OCI-LY7 (cell line): ENCODE data around the gene STK10. TPM values are rescaled to one million over a fixed set of nuclear protein-coding genes. Genes with fewer than 3 reads are reported as not detected.

Source experiments
- BruUV-seq: library from RNA; stranded (reverse); fragments of 400-500 nt; replicated peaks from 2 replicates; lab custom pipeline; 2021; lab: Mats Ljungman, UMichigan
- CTCF ChIA-PET: fragments of 300-600 bp; sonication (Branson Sonifier 250); formaldehyde crosslinking; loops from one replicate; lab custom pipeline; 2022; ENCODE audit warnings: antibody characterized with exemption; ENCODE audit not compliant: unreplicated experiment; lab: Charles Lee
- POLR2A ChIA-PET: fragments of 300-600 bp; sonication (Branson Sonifier 250); formaldehyde crosslinking; loops from one replicate; lab custom pipeline; 2022; ENCODE audit warnings: antibody characterized with exemption; lab: Charles Lee
- DNase-seq: peaks from one replicate; pipeline ENCODE4 v3.0.0-alpha.2; 2015; ENCODE audit warnings: low spot score
- H2AFZ ChIP-seq: fragments of 200-600 bp; sonication (generic), shearing (Covaris generic); 2 replicates; pipeline ENCODE4 v1.6.1; 2014; ENCODE audit warnings: mild to moderate bottlenecking, antibody characterized with exemption, low read length, moderate library complexity
- H3K27ac ChIP-seq: fragments of 200-600 bp; sonication (generic); 2 replicates; pipeline ENCODE4 v1.5.1; 2014; ENCODE audit warnings: mixed run types, low read depth, mild to moderate bottlenecking, moderate library complexity, low read length, inconsistent platforms; ENCODE audit not compliant: poor library complexity, severe bottlenecking
- H3K36me3 ChIP-seq: fragments of 200-600 bp; sonication (generic); 2 replicates; pipeline ENCODE4 v1.6.1; 2014; ENCODE audit warnings: mild to moderate bottlenecking, antibody characterized with exemption, low read length, moderate library complexity, mixed read lengths; ENCODE audit not compliant: insufficient read depth
- H3K4me1 ChIP-seq: fragments of 200-600 bp; sonication (generic); 2 replicates; pipeline ENCODE4 v1.5.1; 2014; ENCODE audit warnings: mild to moderate bottlenecking, low read length; ENCODE audit not compliant: insufficient read depth, poor library complexity, severe bottlenecking
- H3K4me2 ChIP-seq: fragments of 200-600 bp; sonication (generic); 2 replicates; pipeline ENCODE4 v1.6.1; 2014; ENCODE audit warnings: mild to moderate bottlenecking, low read length
- H3K4me3 ChIP-seq: fragments of 200-600 bp; sonication (generic); 2 replicates; pipeline ENCODE4 v1.5.1; 2014; ENCODE audit warnings: mild to moderate bottlenecking, low read depth, low read length; ENCODE audit not compliant: poor library complexity, severe bottlenecking
- H3K79me2 ChIP-seq: fragments of 200-600 bp; sonication (generic); 2 replicates; pipeline ENCODE4 v1.6.1; 2016; ENCODE audit warnings: low read depth, mild to moderate bottlenecking, low read length, moderate library complexity, mixed read lengths; ENCODE audit not compliant: insufficient read depth
- H3K9me2 ChIP-seq: fragments of 200-600 bp; sonication (generic); 2 replicates; pipeline ENCODE4 v1.6.1; 2016; ENCODE audit warnings: mild to moderate bottlenecking, low read length, mixed read lengths; ENCODE audit not compliant: insufficient read depth
- H3K9me3 ChIP-seq: fragments of 200-600 bp; sonication (generic); 2 replicates; pipeline ENCODE4 v1.6.1; 2014; ENCODE audit warnings: mild to moderate bottlenecking, mixed run types, low read length, mixed read lengths
- H4K20me1 ChIP-seq: fragments of 200-600 bp; sonication (generic); 2 replicates; pipeline ENCODE4 v1.6.1; 2014; ENCODE audit warnings: mild to moderate bottlenecking, antibody characterized with exemption, low read length, moderate library complexity, mixed read lengths; ENCODE audit not compliant: insufficient read depth
- CTCF ChIP-seq: fragments of 200-600 bp; sonication (generic); conservative IDR thresholded peaks from 2 replicates; pipeline ENCODE4 v1.5.1; 2014; ENCODE audit warnings: mild to moderate bottlenecking, antibody characterized with exemption, low read length, moderate library complexity, mixed read lengths
- EZH2phosphoT487 ChIP-seq: fragments of 200-600 bp; sonication (generic); IDR thresholded peaks from 2 replicates; pipeline ENCODE4 v1.6.1; 2018; ENCODE audit warnings: low read depth, borderline replicate concordance, mild to moderate bottlenecking, mixed run types, antibody characterized with exemption, low read length, moderate library complexity, mixed read lengths
- intact Hi-C: fragments of 100-400 bp; cut with micrococcal nuclease; formaldehyde crosslinking; loops from one replicate; pipeline ENCODE4 v1.10.0; 2022; ENCODE audit not compliant: unreplicated experiment
- total RNA-seq, 2 experiments: library from RNA; depleted of rRNA in 1 of 2; stranded (reverse); fragments of >200 nt in 1 of 2; shearing (Covaris generic) in 1 of 2; gene quantifications; 2 replicates each; pipeline ENCODE4 v1.2.3, GENCODE V29; 2014 to 2022

The STK10 gene
- total RNA-seq, 2 experiments from 2014 or later: 53.7 to 89.7 TPM

GRCh38 chr5:172008689-172009141 lies 179.3 kb downstream of the STK10 start:
- no peak for DNase-seq
- no peak for TF ChIP-seq EZH2phosphoT487
- no peak for TF ChIP-seq CTCF
- peaks cover 24% of the 10 kb centered on the region for H3K4me1 ChIP-seq
- no peaks in the 10 kb centered on the region for H3K9me3 ChIP-seq
- no peaks in the 10 kb centered on the region for H3K9me2 ChIP-seq
- peaks cover 16% of the 10 kb centered on the region; the same call in 1 of the 2 replicates for H4K20me1 ChIP-seq
- no peaks in the 10 kb centered on the region for H3K36me3 ChIP-seq
- no peak overlapping the region for H3K4me3 ChIP-seq
- intact Hi-C loops: loop anchor here (5.0 kb wide), 4 partner anchors 76 to 621 kb away; partner anchors contain the start of genes NPM1, STK10 and UBTD2
- no TSS peak for BruUV-seq
- peaks cover 28% of the 10 kb centered on the region for H3K79me2 ChIP-seq
- H3K27ac ChIP-seq: no peak overlapping the region
- H2AFZ ChIP-seq: no peak overlapping the region
- no peak overlapping the region for H3K4me2 ChIP-seq
- POLR2A ChIA-PET: interaction anchor here (0.6 to 4.4 kb wide), 2 partner anchors 11 to 14 kb away, joined by 3 to 13 read pairs; no protein-coding TSS in a partner anchor
- CTCF ChIA-PET: no interaction called here

GRCh38 chr5:172008111-172008455 lies 179.9 kb downstream of the STK10 start:
- Histone ChIP-seq H3K4me3 (peak overlapping the region; percentile 95), H4K20me1 (peaks cover 19% of the 10 kb centered on the region; the same call in 1 of the 2 replicates), H3K9me2 (no peaks in the 10 kb centered on the region), H3K4me1 (peaks cover 30% of the 10 kb centered on the region), H3K36me3 (no peaks in the 10 kb centered on the region), H2AFZ (no peak overlapping the region), H3K27ac (no peak overlapping the region), H3K9me3 (no peaks in the 10 kb centered on the region), H3K79me2 (peaks cover 34% of the 10 kb centered on the region), H3K4me2 (peak overlapping the region; percentile 97)
- POLR2A ChIA-PET: interaction anchor here (0.6 to 4.4 kb wide), 13 partner anchors 10 to 277 kb away, joined by 3 to 14 read pairs (median 5); partner anchors contain the start of gene STK10
- BruUV-seq: no TSS peak
- TF ChIP-seq EZH2phosphoT487 (no peak), CTCF (no peak)
- CTCF ChIA-PET: interaction anchor here (0.6 to 1.8 kb wide), 2 partner anchors 100 to 443 kb away, joined by 3 to 7 read pairs; no protein-coding TSS in a partner anchor
- no peak for DNase-seq
- intact Hi-C loops: loop anchor here (5.0 kb wide), 4 partner anchors 76 to 621 kb away; partner anchors contain the start of genes NPM1, STK10 and UBTD2
